NT2/D1 (cell line): ENCODE measurements around the gene PEX26.

ENCODE experiments used
- SUZ12 ChIP-seq: IDR thresholded peaks from 2 replicates; pipeline ENCODE4 v1.6.1; 2011; ENCODE audit not compliant: insufficient read length, insufficient read depth; ENCODE audit errors: extremely low read depth
- ZNF274 ChIP-seq: IDR thresholded peaks from 2 replicates; pipeline ENCODE4 v1.6.1; 2011; ENCODE audit warnings: mild to moderate bottlenecking, low read depth, low read length

DNA sequence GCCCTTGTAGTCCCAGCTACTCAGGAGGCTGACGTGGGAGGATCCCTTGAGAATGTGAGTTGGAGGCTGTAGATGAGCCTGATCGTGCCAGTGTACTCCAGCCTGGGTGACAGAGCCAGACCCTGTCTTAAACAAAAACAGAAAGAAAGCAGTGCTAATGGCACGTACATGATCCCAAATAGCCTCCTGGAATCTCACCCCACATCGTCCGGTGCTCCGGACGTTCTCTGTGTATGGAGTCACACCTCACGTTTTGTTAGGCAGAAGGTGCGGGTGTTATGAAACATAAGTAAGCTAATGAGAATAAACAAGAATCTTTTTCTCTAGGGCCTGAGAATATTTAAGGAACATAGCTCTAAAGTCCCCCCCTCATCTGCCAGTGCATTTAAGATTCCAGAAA, 29.7 kb upstream of the PEX26 start:
- TF ChIP-seq SUZ12, result no peak
- TF ChIP-seq ZNF274, result no peak
